H1 (cell line): ENCODE measurements around the gene BICRAL. TPM values are rescaled to one million over a fixed set of nuclear protein-coding genes. Genes with fewer than 3 reads are reported as not detected.

Experiments
- KDM1A ChIP-seq: fragments of 200-600, 300-600 bp; sonication (generic); IDR thresholded peaks from 2 replicates; pipeline ENCODE4 v1.7.1; 2016; ENCODE audit warnings: mild to moderate bottlenecking, low read length, borderline replicate concordance
- SIN3A ChIP-seq, 2 experiments: IDR thresholded peaks in 1 of 2; conservative IDR thresholded peaks in 1 of 2; 2 replicates each; pipeline ENCODE4 v1.6.1; 2011 to 2012; ENCODE audit warnings: low read length in 2 of 2, improper control_type of control experiment in 1 of 2, low read depth in 1 of 2, mild to moderate bottlenecking in 1 of 2
- TAF7 ChIP-seq: optimal IDR thresholded peaks from 2 replicates; pipeline ENCODE3; 2011; ENCODE audit warnings: low read depth, mild to moderate bottlenecking, inconsistent platforms, low read length, moderate library complexity, borderline replicate concordance
- polyA plus RNA-seq, 7 experiments: library from polyadenylated mRNA; depleted of rRNA in 3 of 7; stranded (reverse) in 5 of 7; unstranded in 2 of 7; fragments of >200 nt in 5 of 7; fragments of 200-250 nt in 2 of 7; gene quantifications; 1 replicate in 5 of 7; 2 replicates in 1 of 7; 4 replicates in 1 of 7; pipeline versions ENCODE4 v1.2.1 to v1.2.3, GENCODE V29; 2011 to 2013; ENCODE audit warnings: missing spikeins in 2 of 7, mixed read lengths in 2 of 7
- total RNA-seq: library from RNA; stranded (reverse); fragmentation: NEBNext Ultra II Directional; extraction: Animal tissue kit (Norgen Biotek cat#: 25700); gene quantifications from 2 replicates; pipeline ENCODE4 v1.2.1, GENCODE V29; 2021

The BICRAL gene
- total and polyA plus RNA-seq, 2 of the 8 experiments (the other 6 are each of a cell fraction or from before 2014, with no cell fraction given): 9.4 to 12.2 TPM

DNA sequence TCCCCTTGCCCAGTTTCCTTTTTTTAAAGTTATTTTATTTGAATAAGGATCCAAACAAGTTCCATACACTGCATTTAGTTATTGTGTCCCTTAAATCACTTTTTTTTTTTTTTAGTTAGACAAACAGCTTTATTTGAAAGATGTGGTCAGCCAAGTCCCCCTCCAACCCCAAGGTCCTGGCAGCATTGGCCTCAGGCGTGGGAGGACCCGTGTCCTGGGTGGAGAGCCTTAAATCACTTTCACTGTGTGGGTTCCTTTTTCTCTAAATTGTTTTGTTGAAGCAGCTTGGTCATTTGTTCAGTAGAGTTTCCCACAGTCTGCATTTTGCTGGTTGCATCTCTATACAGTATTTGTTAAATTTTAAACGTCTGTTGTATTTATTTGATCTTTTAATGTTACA is 30.8 kb upstream of the BICRAL start (continued):
- no peak for TF ChIP-seq TAF7
- TF ChIP-seq SIN3A (conservative IDR thresholded peaks at IDR 0.05 in 1 of 2, IDR thresholded peaks at IDR 0.05 in 1 of 2; ENCODE audit: low read depth in 1 of 2, low read length in 2 of 2): no peak
- TF ChIP-seq KDM1A: no peak
